Activated CD4-positive, CD25-positive, alpha-beta regulatory T cell treated with anti-CD3 and anti-CD28 coated beads, Interleukin-2, amount 50 U/mL, for 72 hours (primary cell): ENCODE measurements around the gene HSFX3.
"Not testable (repeated sequence)": the region's sequence is repeated elsewhere in the genome, so short reads cannot be mapped to it uniquely, and the experiment has no call there.

Source experiments
- DNase-seq: peaks from one replicate; pipeline ENCODE4 v3.0.0; 2021

HSFX3 gene

GRCh38 chrX:149541521-149542047, 8.1 kb downstream of the HSFX3 start:
- no peak for DNase-seq

DNA sequence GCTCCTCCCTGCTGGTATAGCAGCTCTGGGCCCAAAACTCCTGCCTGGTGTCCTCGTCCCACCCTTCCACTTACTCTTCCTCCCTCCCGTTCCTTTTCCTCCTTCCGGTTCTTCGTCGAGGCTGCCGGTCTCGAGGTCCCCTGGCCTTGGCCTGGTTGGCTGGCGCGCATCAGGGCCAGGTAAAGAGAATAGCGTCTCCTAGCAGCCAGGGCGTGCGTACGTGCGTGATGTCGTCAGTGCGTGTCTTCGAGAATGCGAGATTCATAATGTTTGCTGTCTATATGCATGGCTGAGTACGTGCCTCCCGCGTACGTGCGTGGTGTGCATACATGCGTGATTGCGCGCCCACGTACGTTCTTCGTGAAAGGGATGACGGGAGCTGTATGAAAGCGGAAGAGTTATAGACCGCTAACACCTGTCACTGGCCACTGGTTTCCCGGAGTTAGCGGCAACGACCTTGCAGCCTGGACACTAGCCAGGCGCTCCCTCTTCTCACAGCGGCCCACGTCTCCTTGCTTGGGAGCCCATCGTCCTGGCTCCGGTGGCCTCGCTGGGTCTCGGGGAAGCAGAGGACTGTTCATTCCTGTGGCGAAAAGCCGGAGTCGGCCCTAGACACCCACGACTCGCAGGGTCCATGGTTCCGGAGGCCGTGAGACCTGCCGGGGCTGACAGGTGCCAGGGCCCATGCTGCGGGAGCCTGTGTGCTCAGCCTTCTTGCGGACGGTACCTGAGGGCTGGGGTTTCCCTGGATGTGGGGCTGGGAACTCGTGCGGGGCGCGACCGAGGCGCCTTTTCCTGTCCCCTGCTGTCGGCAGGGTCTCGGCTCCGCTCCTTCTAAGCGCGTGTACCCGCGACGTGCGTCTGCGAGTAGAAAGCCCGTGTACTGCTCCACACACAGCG, 8.9 kb downstream of the HSFX3 start, which contains the start of gene EOLA1:
Gene EOLA1, plus strand, starts transcription at position 392 of the 900 bp plus-strand sequence. CDS start 4,619 bp downstream, outside the sequence.
- peak; percentile 80 for DNase-seq

GRCh38 chrX:149540131-149540620, 9.5 kb downstream of the HSFX3 start:
- peak; percentile 79 for DNase-seq

- peak; percentile 79 for DNase-seq
Measured at GRCh38 chrX:149539283-149540130, 10.2 kb downstream of the HSFX3 start.

DNA sequence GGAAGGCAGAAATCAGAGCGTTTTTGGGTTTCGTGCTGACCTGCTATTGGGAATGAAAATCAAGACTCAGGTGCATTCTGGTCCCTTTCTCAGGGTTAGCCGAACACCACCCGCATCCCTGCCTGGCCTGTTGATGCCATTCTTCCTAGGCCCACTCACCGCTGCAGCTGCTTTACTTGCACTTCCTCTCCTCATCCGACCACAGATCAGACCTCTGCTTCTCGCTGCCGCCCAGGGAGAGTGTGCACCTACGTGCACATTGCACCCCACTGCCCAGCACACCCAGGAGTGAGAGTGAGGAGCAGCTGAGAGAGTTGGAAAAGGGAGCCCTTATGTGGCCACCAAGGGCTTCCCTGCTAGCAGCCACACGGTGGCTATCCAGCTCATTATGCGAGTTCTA, 12.2 kb downstream of the HSFX3 start:
- not testable (repeated sequence) for DNase-seq

- not testable (repeated sequence) for DNase-seq
Measured at GRCh38 chrX:149534926-149535602, 14.7 kb downstream of the HSFX3 start.

DNA sequence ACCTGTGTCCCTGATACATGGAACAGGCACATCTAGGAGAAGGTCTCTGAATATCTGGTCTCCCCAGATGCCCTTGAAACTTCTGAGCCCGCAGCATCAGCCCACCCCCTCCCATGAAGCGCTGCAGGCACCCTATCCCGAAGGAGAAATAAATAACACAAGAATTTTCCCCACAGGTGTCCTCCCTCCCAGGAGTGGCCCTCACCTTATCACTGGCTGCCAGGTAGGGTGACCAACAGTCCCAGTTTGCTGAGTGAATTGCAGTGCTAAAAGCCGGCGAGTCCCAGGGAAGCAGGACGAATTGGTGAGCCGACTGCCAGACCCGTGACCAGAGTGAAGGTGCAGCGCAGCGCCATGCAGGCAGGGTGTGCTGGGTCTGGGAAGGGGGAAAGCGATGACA, 15.7 kb downstream of the HSFX3 start:
- not testable (repeated sequence) for DNase-seq

DNA sequence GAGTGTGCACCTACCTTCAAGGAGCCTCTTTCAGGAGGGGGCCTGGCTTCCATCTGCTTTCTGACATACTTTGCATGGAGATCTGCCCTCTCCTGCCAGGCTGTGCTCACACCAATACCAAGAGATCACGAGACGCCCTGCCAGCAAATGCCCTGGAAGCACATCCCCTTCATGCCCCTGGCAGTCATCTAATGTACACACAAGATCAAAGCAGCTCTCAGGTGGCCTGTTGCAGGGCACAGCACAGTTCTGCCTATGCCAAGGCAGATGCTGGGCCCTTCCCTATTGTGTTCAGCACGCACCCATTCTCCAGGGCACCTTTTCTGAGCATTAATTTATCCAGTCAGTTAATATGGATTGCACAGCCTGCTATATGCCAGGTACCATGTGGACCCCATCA, 16.9 kb downstream of the HSFX3 start:
- not testable (repeated sequence) for DNase-seq

- no peak for DNase-seq
Measured at GRCh38 chrX:149531599-149531998, 18.1 kb downstream of the HSFX3 start.

DNA sequence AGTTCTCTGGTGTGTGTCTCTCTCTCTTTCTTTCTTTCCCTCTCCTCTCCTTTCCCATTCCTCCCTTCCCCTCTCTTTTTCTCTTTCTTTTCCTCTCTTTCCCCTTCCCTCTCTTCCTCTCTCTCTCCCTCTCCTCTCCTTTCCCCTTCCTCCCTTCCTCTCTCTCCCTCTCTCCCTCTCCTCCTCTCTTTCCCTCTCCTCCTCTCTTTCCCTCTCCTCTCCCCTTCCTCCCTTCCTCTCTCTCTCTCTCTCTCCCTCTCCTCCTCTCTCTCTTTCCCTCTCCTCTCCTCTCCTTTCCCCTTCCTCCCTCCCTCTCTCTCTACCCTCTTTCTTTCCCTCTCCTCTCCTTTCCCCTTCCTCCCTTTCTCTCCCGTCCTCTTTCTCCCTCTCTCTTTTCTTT, 21.3 kb downstream of the HSFX3 start:
- DNase-seq: no peak

DNA sequence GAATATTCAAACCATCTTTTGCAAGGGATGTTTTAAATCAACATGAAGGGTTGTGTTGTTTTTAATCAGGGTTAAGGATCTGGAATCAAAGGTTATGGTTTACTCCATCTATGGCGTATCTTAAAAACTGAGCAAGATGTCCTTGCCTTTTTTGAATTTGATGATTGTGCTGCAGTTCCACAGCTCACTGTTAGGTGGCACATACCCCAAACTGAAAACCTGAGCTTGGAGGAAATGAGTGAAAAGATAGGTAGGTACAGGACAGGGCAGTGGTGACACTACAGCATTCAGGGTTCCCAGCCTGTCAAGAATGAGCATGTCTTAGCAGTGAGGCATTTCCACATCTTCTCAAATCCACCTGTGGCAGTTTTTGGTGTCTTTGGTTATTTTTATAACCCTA, 22.0 kb downstream of the HSFX3 start:
- no peak for DNase-seq

- DNase-seq: not testable (repeated sequence)
Measured at GRCh38 chrX:149526318-149527033, 23.2 kb downstream of the HSFX3 start.

- not testable (repeated sequence) for DNase-seq
Measured at GRCh38 chrX:149525903-149526302, 23.8 kb downstream of the HSFX3 start.

- DNase-seq: peak; percentile 42
Measured at GRCh38 chrX:149525389-149525788, 24.3 kb downstream of the HSFX3 start.

GRCh38 chrX:149522916-149523315, 26.8 kb downstream of the HSFX3 start:
- no peak for DNase-seq

GRCh38 chrX:149521438-149521837, 28.3 kb downstream of the HSFX3 start:
- no peak for DNase-seq

DNA sequence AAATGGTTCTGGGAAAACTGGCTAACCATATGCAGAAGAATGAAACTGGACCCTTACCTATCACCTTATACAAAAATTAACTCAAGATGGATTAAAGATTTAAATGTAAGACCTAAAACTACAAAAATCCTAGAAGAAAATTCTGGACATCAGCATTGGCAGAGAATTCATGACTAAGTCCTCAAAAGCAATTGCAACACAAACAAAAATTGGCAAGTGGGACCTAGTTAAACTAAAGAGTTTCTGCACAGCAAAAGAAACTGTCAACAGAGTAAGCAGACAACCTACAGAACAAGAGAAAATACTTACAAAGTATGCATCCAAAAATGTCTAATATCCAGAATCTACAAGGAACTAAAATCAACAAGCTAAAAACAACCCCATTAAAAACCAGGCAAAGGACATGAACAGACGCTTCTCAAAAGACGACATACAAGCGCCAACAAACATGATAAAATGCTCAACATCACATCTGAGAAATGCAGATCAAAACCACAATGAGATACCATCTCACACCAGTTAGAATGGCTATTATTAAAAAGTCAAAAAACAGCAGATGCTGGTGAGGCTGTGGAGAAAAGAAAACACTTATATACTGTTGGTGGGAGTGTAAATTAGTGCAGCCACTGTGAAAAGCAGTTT, 29.0 kb downstream of the HSFX3 start:
- not testable (repeated sequence) for DNase-seq

- no peak for DNase-seq
Measured at GRCh38 chrX:149518236-149518635, 31.5 kb downstream of the HSFX3 start.

- DNase-seq: no peak
Measured at GRCh38 chrX:149517308-149517707, 32.4 kb downstream of the HSFX3 start.

DNA sequence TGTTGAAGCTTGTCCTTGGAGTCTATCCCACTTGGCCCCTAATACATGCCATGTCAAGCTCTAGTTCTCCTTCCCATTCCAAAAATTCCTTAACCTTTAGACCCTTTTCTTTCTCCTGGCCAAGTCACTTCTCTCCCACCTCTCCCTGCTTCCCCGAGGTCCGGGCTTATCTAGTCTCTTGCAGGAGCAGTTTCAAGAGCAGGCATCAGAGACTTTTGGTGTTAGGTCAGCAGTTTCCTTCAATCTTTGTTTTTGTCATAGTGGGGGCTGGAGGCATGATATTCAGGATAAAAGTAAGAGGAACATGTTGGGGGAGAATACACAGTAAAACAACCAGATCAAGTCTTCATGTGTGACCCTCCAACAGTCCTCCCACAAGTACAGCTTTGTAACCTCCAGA, 33.1 kb downstream of the HSFX3 start:
- no peak for DNase-seq

- DNase-seq: no peak
Measured at GRCh38 chrX:149515954-149516602, 33.6 kb downstream of the HSFX3 start.
